ENCODE results near the gene ING5.
"Not testable (repeated sequence)": the region's sequence is repeated elsewhere in the genome, so short reads cannot be mapped to it uniquely, and the experiment has no call there.

The ING5 gene

DNA sequence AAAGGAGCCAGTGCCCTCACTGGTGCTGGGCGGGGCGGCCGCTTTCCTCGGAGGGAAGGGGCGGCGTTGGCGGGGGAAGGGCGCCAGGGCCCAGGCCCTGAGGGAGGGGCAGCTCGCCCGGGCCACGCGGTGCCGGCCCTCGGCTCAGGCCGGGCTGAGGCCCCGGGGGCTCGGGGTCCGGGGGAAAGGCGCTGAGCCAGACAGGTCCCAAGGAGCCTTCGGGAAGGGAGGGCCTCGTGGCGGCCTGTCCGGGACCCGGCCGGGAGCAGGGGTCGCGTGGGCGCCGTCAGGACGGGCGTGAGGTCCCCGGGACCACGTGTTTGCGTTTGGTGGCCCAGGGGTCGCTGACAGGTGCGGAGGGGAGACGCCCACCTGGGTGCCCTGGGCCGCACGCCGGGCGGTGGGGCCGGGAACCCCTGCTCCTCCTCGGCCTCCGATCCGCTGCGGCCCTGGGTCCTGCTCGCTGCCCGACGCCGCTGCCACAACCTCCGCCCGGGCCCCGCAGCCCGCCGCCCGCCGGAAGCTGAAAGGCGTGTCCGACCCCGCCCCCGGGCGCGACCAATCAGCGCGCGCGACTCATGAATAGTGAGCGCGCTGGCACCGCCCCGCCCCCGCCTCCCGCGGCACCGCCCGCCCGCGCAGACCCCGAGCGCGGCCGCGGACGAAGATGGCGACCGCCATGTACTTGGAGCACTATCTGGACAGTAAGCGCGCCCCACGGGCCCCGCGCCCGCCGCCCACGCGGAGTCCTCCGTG is at the start of gene ING5:
ING5 (plus strand) TSS at position 641 of the 756 bp plus-strand sequence; CDS start at position 668, 27 bp downstream.
- peaks cover 6% of the 10 kb centered on the region for H3K36me3 ChIP-seq (ENCODE audit: control insufficient read depth, insufficient read depth, low read length)
- peaks cover 3% of the 10 kb centered on the region for H3K4me1 ChIP-seq (ENCODE audit: control insufficient read depth, insufficient read depth, low read length)
- H3K4me3 ChIP-seq (ENCODE audit: low read length), result peak within 1 kb of the TSS; percentile 91
- no peaks in the 10 kb centered on the region for H3K27me3 ChIP-seq (ENCODE audit: control insufficient read depth, insufficient read depth, low read length)
- H3K9ac ChIP-seq (ENCODE audit: low read length), result peak within 1 kb of the TSS; percentile 73
- peak within 1 kb of the TSS; percentile 80 for H3K27ac ChIP-seq (ENCODE audit: low read depth, low read length)

GRCh38 chr2:241652142-241652541 is 49.7 kb upstream of the ING5 start:
- no peak overlapping the region for H3K9ac ChIP-seq (ENCODE audit: low read length)
- H3K27me3 ChIP-seq (ENCODE audit: control insufficient read depth, insufficient read depth, low read length), result no peaks in the 10 kb centered on the region
- H3K36me3 ChIP-seq (ENCODE audit: control insufficient read depth, insufficient read depth, low read length), result peaks cover 20% of the 10 kb centered on the region
- no peak overlapping the region for H3K27ac ChIP-seq (ENCODE audit: low read depth, low read length)
- H3K4me1 ChIP-seq (ENCODE audit: control insufficient read depth, insufficient read depth, low read length), result peaks cover 2% of the 10 kb centered on the region
- H3K4me3 ChIP-seq (ENCODE audit: low read length), result no peak overlapping the region

DNA sequence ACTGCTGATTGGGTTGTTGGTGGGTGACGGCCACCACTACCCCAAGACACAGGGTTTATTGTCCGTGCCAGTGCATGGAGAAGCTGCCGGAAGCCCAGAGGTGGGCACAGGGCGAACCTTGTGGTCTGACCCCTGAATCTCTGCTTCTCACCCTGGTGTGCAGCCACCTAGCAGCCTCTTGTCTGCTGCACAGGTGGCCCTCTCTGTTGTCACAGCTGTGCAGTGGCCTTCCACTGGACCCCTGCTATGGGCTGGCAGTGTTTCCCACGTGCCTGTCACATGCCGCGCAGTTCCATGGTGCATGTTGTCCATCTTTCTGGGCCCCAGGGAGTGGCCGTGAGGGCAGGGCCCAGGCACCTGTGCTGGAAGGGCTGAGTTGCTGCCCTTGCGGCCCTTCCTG is 49.1 kb upstream of the ING5 start:
- Histone ChIP-seq H3K27ac (ENCODE audit: low read depth, low read length) (no peak overlapping the region), H3K9ac (ENCODE audit: low read length) (no peak overlapping the region), H3K4me1 (ENCODE audit: control insufficient read depth, insufficient read depth, low read length) (peaks cover 2% of the 10 kb centered on the region), H3K36me3 (ENCODE audit: control insufficient read depth, insufficient read depth, low read length) (peaks cover 23% of the 10 kb centered on the region), H3K27me3 (ENCODE audit: control insufficient read depth, insufficient read depth, low read length) (no peaks in the 10 kb centered on the region), H3K4me3 (ENCODE audit: low read length) (no peak overlapping the region)

- peaks cover 26% of the 10 kb centered on the region for H3K36me3 ChIP-seq (ENCODE audit: control insufficient read depth, insufficient read depth, low read length)
These were observed 48.6 kb upstream of the ING5 start for GRCh38 chr2:241653210-241653750.

GRCh38 chr2:241654551-241654950 is 47.3 kb upstream of the ING5 start:
- Histone ChIP-seq H3K27me3 (ENCODE audit: control insufficient read depth, insufficient read depth, low read length) (no peaks in the 10 kb centered on the region), H3K4me3 (ENCODE audit: low read length) (no peak overlapping the region), H3K4me1 (ENCODE audit: control insufficient read depth, insufficient read depth, low read length) (peaks cover 2% of the 10 kb centered on the region), H3K27ac (ENCODE audit: low read depth, low read length) (no peak overlapping the region), H3K9ac (ENCODE audit: low read length) (no peak overlapping the region), H3K36me3 (ENCODE audit: control insufficient read depth, insufficient read depth, low read length) (peaks cover 36% of the 10 kb centered on the region)

More at GRCh38 chr2:241653210-241653750, 48.6 kb upstream of the ING5 start:
- Histone ChIP-seq H3K9ac (ENCODE audit: low read length) (no peak overlapping the region), H3K4me3 (ENCODE audit: low read length) (no peak overlapping the region), H3K27ac (ENCODE audit: low read depth, low read length) (no peak overlapping the region), H3K4me1 (ENCODE audit: control insufficient read depth, insufficient read depth, low read length) (peaks cover 2% of the 10 kb centered on the region), H3K27me3 (ENCODE audit: control insufficient read depth, insufficient read depth, low read length) (no peaks in the 10 kb centered on the region)

- no peak overlapping the region for H3K27ac ChIP-seq (ENCODE audit: low read depth, low read length)
- H3K4me1 ChIP-seq (ENCODE audit: control insufficient read depth, insufficient read depth, low read length), result peaks cover 2% of the 10 kb centered on the region
- H3K9ac ChIP-seq (ENCODE audit: low read length), result no peak overlapping the region
- peaks cover 40% of the 10 kb centered on the region for H3K36me3 ChIP-seq (ENCODE audit: control insufficient read depth, insufficient read depth, low read length)
- no peaks in the 10 kb centered on the region for H3K27me3 ChIP-seq (ENCODE audit: control insufficient read depth, insufficient read depth, low read length)
- H3K4me3 ChIP-seq (ENCODE audit: low read length), result no peak overlapping the region
These were observed 46.2 kb upstream of the ING5 start for GRCh38 chr2:241655516-241656189.

- peaks cover 45% of the 10 kb centered on the region for H3K36me3 ChIP-seq (ENCODE audit: control insufficient read depth, insufficient read depth, low read length)
- peaks cover 2% of the 10 kb centered on the region for H3K4me1 ChIP-seq (ENCODE audit: control insufficient read depth, insufficient read depth, low read length)
- H3K27me3 ChIP-seq (ENCODE audit: control insufficient read depth, insufficient read depth, low read length), result no peaks in the 10 kb centered on the region
- no peak overlapping the region for H3K9ac ChIP-seq (ENCODE audit: low read length)
- no peak overlapping the region for H3K4me3 ChIP-seq (ENCODE audit: low read length)
- no peak overlapping the region for H3K27ac ChIP-seq (ENCODE audit: low read depth, low read length)
These were observed 45.6 kb upstream of the ING5 start for GRCh38 chr2:241656190-241656741.

DNA sequence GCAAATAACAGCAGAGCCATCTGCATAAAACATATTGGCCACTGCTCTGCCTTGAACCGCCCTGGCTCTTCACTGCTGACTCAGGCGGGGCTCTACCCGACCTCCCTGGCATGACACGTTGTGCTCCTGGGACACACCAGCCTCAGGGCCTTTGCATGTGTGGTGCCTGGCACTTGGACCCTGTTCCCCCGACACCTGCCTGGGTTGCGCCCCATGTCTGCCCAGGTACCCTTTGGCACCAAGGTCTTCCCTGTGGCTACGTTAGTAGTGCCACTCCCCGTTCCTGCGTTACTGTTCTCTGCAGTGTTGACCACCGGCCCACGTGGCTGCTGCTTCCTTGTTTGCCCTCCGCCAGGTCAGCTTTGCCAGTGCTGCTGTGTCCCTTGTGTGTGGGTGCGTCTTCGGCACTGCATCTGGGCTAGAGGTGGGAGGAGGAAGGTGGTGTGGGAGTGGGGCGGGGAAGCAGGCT is 44.0 kb upstream of the ING5 start:
- H3K27ac ChIP-seq (ENCODE audit: low read depth, low read length), result no peak overlapping the region
- no peak overlapping the region for H3K4me3 ChIP-seq (ENCODE audit: low read length)
- H3K4me1 ChIP-seq (ENCODE audit: control insufficient read depth, insufficient read depth, low read length), result peaks cover 2% of the 10 kb centered on the region
- no peaks in the 10 kb centered on the region for H3K27me3 ChIP-seq (ENCODE audit: control insufficient read depth, insufficient read depth, low read length)
- H3K36me3 ChIP-seq (ENCODE audit: control insufficient read depth, insufficient read depth, low read length), result peaks cover 39% of the 10 kb centered on the region
- no peak overlapping the region for H3K9ac ChIP-seq (ENCODE audit: low read length)

DNA sequence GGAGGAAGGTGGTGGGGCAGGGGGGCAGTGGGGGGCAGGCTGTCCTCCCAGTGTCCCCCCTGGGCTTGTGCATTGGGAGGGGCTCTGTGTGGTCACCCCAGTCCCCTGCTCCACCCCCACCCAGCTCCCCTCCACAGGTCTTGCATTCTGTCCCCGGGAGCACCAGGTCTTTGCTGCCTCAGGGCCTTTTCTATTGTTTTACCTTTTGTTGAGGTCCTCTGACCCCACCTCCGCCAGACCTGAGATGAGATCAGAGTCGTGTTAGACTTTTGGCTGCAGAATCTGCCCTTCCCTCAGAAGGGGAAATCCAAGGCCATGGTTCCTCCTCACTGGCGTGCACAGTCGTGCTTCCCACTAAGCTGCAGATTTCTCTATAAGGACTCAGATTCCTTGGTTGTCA is 43.5 kb upstream of the ING5 start:
- Histone ChIP-seq H3K4me1 (ENCODE audit: control insufficient read depth, insufficient read depth, low read length) (peaks cover 2% of the 10 kb centered on the region), H3K36me3 (ENCODE audit: control insufficient read depth, insufficient read depth, low read length) (peaks cover 39% of the 10 kb centered on the region), H3K4me3 (ENCODE audit: low read length) (no peak overlapping the region), H3K9ac (ENCODE audit: low read length) (no peak overlapping the region), H3K27me3 (ENCODE audit: control insufficient read depth, insufficient read depth, low read length) (no peaks in the 10 kb centered on the region), H3K27ac (ENCODE audit: low read depth, low read length) (no peak overlapping the region)

- Histone ChIP-seq H3K27me3 (ENCODE audit: control insufficient read depth, insufficient read depth, low read length) (no peaks in the 10 kb centered on the region), H3K4me3 (ENCODE audit: low read length) (no peak overlapping the region), H3K27ac (ENCODE audit: low read depth, low read length) (peak overlapping the region; percentile 40), H3K9ac (ENCODE audit: low read length) (no peak overlapping the region), H3K4me1 (ENCODE audit: control insufficient read depth, insufficient read depth, low read length) (peaks cover 2% of the 10 kb centered on the region), H3K36me3 (ENCODE audit: control insufficient read depth, insufficient read depth, low read length) (peaks cover 39% of the 10 kb centered on the region)
These were observed 42.6 kb upstream of the ING5 start for GRCh38 chr2:241659150-241659739.

DNA sequence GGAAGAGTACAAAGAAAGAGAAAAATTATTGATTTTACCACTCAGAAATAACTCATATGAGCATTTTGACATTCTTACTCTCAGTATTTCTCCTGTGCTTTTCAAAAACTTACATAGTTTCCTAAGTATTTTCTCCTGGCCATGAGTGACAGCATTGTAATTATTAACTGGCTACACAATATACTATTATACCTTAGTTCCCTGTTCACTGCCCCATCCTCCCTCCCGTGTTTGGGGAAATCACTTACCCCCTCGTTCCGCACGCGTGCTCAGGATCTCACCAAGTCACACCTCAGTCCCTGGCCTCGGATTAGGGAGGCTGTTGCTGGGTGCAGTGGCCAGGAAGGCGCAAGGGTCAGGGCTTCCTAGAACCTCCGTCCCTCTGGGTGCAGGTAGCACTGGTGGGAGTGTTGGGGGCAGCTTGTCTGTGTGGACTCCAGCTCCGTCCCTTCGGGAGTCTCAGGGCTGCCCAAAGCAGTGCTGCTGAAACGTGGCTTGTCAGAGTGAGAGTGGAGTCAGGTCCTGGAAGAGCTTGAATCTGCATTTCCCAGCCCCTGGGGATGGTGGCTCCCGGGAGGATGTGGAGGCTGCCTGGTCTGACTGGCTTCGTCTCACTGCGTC is 41.1 kb upstream of the ING5 start:
- H3K27me3 ChIP-seq (ENCODE audit: control insufficient read depth, insufficient read depth, low read length), result no peaks in the 10 kb centered on the region
- H3K4me3 ChIP-seq (ENCODE audit: low read length), result no peak overlapping the region
- H3K9ac ChIP-seq (ENCODE audit: low read length), result no peak overlapping the region
- H3K27ac ChIP-seq (ENCODE audit: low read depth, low read length), result no peak overlapping the region
- peaks cover 32% of the 10 kb centered on the region for H3K36me3 ChIP-seq (ENCODE audit: control insufficient read depth, insufficient read depth, low read length)
- peaks cover 2% of the 10 kb centered on the region for H3K4me1 ChIP-seq (ENCODE audit: control insufficient read depth, insufficient read depth, low read length)

- not testable (repeated sequence) for H3K4me1 ChIP-seq (ENCODE audit: control insufficient read depth, insufficient read depth, low read length); H3K27me3 ChIP-seq (ENCODE audit: control insufficient read depth, insufficient read depth, low read length); H3K27ac ChIP-seq (ENCODE audit: low read depth, low read length); H3K9ac ChIP-seq (ENCODE audit: low read length); H3K4me3 ChIP-seq (ENCODE audit: low read length)
- H3K36me3 ChIP-seq (ENCODE audit: control insufficient read depth, insufficient read depth, low read length), result peaks cover 32% of the 10 kb centered on the region
These were observed 39.1 kb upstream of the ING5 start for GRCh38 chr2:241662731-241663130.

All from rectal smooth muscle tissue (tissue), 1 donor.